T-helper 9 cell (primary cell): ENCODE data around the gene USP40.

Source experiments
- DNase-seq: peaks from one replicate; pipeline ENCODE4 v3.0.0-alpha.2; 2020

USP40 gene

DNA sequence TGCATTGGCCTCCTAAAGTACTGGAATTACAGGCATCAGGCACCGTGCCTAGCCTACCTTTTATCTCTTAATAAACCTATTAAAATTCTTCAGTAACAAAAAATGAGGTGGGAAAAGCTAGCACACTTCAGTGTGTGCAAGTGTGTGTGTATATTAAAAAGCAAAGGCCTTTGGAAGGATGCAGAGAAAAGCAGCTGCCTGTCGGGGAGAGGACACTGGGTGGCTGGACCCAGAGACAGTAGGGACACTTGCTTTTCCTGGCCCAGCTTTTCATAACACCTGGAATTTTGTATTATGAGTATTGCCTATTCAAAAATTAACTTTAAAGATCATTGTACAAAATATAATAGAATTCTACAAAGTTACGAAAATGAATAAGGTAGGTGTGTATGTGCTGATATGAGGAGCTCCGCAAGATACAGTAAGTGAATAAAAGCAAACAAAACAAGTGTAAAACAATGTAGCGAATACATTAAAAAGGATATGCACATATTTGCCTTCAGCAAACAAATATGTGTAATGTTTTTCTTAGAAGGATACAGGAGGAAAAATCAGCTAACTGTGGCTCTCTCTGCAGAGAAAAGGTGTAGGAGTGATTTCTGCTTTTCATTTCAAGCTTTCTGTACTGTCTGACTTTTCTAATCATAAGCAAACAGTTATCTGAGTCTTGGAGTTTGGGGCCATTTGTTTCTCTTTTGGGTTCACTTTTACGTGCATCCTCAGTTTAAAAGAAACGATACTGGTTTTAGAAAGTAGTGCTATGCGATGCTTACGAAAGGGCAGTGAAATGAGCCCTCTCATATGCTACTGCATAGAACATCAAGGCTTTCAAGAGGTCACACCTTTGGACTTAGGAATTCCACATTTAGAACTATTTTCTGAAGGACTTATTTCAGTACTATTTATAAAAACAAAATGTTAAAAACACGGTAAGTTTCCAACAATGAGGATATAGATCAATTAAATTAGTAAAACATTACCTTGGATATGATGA lies 70.8 kb downstream of the USP40 start:
- no peak for DNase-seq

GRCh38 chr2:233492751-233493150 lies 73.8 kb downstream of the USP40 start:
- no peak for DNase-seq

DNA sequence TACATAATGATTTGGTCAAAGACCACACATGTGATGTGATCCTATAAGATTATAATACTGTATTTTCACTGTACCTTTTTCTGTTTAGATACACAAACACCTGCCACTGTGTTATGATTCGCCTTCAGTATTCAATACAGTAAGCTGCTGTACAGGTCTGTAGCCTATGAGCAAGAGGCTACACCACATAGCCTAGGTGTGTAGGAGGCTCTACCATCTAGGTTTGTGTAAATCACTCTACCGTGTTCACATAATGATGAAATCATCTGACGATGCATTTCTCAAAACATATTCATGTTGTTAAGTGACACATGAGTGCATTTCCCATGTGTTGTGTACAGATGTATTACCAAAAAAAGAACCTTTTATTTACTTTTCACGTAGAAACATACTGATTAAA lies 74.5 kb downstream of the USP40 start:
- no peak for DNase-seq

DNA sequence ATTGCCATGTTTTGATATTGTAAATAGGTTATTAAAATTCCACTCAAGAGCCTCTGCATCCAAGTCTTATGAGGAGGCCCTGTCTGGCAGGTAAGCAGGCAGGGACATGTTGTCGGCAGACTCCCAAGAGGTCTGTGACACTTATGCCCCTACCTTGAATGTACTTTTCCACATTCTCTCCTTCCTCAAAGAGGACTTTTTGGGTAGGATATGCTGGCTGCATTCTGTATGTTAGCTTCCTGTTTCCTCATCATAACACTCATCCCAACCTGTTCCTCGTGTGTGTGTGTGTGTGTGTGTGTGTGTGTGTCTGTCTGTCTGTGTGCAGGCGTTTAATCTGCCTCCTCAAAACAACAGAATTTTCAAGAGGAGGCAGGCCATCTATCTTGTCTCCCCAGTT lies 75.3 kb downstream of the USP40 start:
- no peak for DNase-seq

- DNase-seq, result no peak
These were observed 75.8 kb downstream of the USP40 start for GRCh38 chr2:233490831-233491230.

GRCh38 chr2:233489666-233490065 lies 76.9 kb downstream of the USP40 start:
- DNase-seq, result no peak

DNA sequence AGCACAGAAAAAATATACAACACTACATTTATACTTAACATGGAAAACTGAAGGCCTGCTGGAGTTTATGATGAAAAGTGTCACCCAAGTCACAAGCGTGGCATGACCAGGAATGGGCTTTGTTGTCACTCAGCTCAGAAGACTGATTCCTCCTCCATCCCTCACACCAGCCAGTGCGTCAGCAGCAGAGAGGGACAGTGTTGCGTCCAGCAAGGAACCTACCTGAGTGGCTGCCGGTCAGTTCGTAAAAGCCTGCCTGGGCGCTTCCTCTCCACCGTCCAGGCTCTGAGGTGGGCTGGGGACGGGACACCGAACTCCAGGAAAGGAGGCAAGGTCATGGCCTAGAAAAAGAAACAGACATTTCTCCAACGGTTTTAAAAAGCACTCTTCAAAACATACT lies 77.4 kb downstream of the USP40 start:
- DNase-seq, result no peak

DNA sequence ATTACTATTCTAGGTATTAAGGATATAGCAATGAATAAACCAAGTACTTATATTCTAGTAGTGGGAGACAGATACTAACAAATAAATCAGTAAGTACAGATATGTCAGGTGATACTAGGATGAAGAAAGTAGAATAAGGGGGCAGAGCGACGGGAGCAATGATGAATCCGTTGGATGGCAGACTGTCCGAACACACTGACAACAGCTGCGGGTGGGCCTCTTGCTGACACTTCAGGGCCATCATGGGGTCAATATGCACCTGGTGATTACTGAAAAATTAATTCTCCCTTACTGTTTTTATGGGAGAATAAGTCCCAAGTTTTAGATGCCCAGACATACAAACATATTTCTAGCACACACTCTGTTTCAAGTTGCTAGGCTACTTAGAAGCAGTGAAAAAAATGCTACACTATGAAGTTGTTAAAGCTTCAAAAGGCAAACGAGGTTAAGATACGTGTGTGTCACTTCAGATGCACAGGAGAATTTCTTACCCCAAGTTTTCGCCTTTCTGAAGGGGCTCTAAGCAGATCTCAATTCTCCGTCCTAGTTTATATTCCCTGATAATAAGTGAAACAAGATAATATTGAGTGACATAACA lies 78.7 kb downstream of the USP40 start:
- no peak for DNase-seq

DNA sequence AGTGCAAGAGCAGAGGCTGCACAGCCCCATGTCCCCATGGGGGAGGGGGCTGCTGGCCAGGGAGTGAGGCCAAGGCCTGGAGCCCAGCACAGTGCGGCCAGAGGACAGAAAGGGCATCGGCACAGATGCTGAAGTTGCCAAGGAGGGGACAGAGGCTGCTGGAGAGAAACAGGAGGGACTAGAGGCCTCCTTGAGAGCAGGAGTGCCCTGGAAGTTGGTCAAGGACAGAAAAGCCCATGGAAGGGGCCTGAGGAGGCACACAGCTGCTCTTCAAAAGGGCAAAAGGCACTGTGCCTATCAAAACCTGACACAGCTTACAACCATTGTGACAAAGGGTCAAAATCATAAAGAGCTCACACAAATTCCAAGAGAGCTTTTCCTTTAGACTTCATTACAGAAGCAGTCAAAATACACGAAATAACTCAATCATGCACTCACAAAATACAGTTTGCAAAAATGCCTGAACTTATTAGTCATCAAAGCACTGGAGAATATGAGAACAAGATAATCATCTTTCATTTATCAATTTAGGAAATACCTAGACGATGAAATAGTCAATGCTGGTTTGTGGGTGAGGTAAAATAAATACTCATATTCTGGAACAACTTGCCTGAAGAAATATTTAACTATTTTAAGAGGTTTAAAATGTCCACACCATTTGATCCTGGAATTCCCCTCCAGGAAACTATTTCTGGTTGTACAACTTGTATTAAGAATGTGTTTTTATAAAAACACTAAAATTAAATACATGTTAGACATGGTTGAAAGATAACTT lies 79.6 kb downstream of the USP40 start:
- DNase-seq, result no peak

DNA sequence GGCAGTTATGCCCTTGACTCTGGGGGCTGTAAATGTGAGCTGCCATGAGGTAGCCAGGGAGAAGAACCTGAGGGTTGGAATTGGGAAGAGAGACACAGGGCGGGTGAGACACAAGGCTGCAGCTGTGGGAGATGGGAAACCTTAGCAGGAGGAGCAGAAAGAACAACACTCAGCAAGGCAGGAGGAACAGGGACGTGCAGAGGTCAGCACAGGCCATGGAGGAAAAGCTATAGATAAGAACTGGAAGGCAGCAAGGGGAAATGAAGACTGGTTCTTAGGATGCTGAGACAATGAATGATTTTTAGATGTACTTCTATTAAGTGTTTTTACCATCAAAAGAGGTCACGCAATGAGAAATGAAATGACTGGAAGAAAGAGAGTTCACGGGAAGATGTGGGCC lies 80.2 kb downstream of the USP40 start:
- no peak for DNase-seq

DNA sequence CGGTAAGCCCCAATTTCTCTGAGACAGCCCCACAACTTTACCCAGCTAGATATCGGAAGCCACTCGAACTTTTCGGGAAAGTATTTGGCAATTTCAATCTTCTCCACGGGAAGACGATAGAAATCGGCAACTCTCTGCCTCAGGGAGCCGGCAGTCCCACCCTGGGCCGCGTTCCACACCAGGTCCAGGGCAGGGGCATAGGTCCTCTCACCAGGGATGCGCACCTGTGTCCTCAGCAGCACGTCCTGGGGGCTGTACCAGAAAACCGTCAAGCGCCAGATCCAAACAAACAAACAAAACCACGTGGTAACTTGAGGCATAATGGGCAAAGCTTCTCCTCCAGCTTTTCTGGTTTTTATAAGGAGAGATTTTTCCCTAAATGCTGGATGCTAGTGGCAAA lies 80.9 kb downstream of the USP40 start:
- no peak for DNase-seq

DNA sequence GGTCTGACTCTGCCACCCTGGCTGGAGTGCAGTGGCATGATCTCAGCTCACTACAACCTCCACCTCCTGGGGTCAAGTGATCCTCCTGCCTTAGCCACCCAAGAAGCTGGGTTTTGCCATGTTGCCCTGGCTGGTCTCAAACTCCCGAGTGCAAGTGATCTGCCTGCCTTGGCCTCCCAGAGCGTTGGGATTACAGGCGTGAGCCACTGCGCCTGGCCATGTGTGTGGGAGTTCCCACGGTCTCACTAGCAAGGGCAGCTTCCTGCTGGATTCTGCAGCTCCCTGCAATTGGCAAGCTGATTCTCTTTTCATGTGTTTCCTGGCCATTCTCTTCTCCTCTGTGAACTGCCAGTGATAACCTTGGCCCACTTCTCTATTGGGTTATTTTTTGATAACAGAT lies 84.0 kb downstream of the USP40 start:
- no peak for DNase-seq

DNA sequence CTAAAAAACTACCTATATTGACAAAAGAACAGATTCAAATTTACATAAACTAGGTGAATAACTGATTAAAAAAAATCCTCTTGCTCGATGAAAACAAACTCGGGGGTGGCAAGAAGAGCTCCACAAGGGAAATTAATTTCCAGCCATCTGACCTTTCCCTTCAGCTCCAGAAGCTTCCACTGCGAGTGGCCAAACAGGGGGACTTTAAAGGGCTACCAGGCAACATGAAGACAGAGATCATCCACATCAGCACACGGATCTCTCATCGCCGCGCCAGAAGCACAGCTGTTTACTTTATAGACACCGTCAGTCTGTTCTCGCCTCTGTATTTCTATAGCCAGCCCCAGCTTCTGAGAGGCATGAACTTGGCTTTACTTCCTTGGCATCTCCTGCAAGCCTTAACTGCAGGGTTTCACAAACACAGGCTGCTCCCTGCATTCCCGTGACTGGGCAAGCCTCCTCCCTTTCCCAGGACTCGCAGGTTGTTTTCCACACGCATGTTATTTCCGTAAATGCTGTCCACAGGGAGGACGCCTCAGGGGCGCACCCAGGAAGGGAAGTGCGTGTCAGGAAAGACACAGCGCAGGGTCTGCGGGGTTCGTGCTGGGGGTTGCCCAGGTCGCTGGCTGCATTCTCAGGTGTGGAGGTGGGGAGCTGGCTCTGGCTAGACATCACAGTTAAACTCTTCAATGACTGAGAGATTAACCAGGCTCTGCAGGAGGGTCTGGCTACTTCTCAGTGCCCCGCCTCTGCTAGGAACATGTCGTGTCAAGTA lies 85.0 kb downstream of the USP40 start:
- DNase-seq, result no peak

DNA sequence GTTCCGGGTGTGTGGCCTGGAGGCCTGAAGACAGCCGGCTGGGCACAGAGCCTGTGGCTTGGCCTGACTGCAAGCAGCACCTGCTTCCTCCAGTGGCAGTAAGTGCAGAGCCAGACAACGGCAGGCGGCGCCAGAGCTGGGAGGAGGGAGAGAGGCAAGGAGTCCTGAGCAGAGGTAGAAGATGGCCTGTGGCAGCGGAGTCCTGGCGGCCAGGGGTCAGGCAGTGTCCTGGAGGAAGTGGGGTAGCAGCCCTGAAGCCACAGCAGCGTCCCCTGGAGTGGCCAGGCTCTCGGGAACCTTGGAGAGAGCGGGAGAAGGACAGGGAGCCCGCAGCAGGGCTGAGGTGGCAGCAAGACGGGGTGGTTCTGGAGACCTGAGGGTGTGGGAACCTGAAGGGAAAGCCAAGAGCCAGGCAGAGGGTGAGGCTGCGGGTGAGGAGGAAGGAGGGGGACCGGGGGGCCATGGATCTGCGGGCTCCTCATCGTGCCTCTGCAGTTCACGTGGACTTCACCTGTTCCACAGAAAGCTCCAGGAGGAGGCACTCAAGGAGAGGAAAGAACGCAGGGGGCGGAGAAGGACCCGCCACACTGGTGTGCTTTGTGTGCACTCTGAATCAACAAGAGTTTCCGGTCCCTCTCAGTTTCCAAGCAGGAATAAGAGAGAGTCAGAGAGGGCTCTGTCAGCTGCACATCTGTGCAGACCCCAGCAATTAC lies 85.9 kb downstream of the USP40 start:
- no peak for DNase-seq

DNA sequence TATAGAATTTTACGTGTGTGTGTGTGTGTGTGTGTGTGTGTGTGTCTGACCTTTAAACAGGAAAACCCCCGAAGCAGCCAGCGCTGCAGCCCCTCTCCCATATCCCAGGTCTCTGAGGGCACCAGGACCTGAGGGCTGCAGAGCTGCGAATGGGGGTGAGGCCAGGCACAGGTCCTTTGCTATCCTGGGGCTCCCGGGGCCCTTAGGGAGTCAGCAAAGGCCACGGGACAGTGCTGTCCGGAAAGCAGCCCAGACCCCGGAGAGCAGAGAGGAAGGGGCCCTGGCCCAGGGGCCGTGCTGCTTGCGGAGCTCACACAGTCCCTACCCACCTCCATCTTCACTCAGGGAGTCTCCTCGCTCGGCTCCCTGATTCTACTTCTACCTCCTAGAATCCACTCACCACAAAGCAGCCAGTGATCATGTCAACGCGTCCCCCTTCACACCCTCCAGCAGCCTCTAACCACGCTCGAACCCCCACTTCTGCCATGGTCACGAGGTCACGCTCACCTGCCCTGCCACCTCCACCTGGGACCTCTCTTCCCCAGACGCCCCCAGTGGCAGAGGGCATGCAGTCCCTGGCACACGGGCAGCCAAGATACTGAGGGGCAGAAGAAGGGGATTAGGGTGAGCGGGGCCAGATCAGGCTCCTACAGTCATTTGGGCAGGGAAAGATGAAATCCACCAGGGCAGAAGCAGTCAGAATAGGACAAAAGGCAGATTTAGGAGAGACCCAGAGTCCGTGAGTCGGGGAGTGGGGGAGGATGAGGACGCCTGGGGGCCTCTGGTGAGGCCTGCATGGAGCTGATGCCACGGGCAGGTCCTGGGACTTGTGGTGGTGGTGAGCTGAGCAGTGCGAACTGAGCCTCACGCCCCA lies 86.7 kb downstream of the USP40 start:
- no peak for DNase-seq

DNA sequence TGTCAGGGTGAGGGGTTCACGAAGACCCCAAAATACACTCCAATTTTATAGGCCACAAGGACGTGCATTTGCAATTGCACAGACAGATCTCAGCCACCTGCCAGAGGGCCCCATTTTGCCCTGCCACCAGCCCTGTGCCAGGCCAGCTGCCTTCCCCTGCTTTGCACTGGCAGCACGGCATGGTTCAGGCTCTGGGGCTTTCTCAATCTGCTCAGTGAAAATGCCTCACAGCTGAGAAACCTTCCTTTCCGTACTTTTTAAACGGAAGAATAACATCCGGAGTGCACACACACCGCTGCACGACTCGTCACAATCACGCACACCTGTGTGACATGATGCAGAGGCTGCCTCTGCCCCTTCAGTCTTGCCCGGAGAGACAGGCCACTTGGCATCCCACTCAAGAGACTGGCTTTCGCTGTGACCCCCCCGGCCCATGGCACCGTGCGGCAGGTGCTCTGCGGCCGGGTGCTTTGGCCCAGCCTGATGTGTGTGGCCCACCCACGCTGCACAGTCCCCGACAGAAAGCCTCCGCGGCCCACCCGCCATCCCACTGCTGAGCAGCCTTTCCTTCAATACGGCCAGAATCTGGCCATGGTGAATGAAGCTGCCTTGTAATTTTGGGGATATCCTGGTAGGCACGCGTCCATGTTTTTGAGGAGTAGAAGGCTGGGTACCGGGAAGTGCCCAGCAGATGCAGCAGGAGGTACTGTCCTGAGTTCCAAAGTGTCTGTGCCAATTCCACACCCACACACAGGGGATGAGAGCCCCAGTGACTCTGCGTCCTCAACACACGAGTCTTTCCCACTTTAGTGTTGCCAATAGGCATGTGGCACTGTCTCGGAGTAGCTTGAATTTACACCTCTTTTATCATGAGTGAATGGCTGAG lies 88.8 kb downstream of the USP40 start:
- DNase-seq, result no peak

DNA sequence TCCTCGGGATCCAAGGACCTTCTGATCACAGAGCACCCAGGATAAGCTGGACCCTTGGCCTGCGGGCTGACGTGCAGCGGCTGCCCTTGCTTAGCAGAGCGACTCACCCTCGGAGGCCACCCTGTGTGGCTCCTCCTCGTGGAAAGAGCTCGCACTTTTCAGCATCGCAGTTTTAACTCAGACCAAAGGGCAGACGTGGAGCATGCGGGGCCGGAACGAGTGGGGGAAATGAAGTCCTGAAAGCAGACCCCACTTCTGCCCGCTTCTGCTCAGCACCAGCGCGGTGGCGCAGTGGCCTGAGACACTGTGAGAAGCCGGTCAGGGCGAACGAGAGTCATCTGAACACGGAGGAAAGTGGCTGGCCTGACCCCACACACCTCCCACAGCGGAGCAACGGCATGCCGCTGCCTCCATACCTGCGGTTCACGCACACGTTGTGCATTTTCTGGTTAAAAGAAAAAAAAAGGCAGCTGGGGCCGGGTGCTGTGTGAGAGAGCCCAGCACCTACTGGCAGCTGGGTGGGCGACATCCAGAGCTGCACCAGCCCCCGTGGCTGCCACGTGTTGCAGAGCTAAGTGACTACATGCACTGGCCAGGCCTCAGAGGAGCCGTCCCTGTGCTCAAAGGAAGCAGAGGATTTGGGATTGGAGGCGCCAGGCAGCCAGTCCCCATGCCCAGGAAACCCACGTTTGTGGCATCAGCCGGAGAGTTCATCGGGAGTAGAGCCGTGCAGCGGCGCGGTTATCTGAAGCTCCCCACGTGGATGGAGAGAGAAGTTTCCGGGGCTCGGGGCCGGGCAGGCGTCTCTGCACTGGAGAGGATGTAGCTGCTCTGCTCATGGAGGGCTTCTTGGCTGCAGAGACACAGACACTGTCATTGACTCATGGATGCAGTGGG lies 89.7 kb downstream of the USP40 start:
- no peak for DNase-seq

GRCh38 chr2:233476063-233476410 lies 90.5 kb downstream of the USP40 start:
- no peak for DNase-seq
